Measurements from ENCODE around the gene PDGFD.

- TF ChIP-seq POLR2AphosphoS5 (IDR thresholded peaks at IDR 0.05; ENCODE audit: borderline replicate concordance, low read depth, low read length) = no peak
- no peak for TF ChIP-seq EZH2 (IDR thresholded peaks at IDR 0.05)
- TF ChIP-seq FOXP2 (optimal IDR thresholded peaks at IDR 0.05; ENCODE audit: control extremely low read depth, extremely low read length, insufficient read depth) = no peak
These were observed 223.4 kb downstream of the PDGFD start for GRCh38 chr11:103940551-103940950.

Measured in SK-N-MC (cell line).